HG03045 (cell line): Measurements from ENCODE around the gene ZDHHC14.

Source experiments
- ATAC-seq: cut with Tn5 transposase; IDR thresholded peaks from one replicate; pipeline ENCODE4 v1.9.1; 2021; ENCODE audit warnings: mild to moderate bottlenecking, moderate library complexity; ENCODE audit not compliant: unreplicated experiment

Gene ZDHHC14

GRCh38 chr6:157725836-157726235 is 344.8 kb downstream of the ZDHHC14 start:
- ATAC-seq: no peak

GRCh38 chr6:157726892-157727628 is 346.1 kb downstream of the ZDHHC14 start:
- no peak for ATAC-seq
